K562 (cell line): ENCODE results near the gene EML5. TPM values are rescaled to one million over a fixed set of nuclear protein-coding genes. Genes with fewer than 3 reads are reported as not detected.

Experiments used
- ATAC-seq: fragments of 200-7000 bp; cut with Tn5 transposase; 3 replicates; pipeline ENCODE4 v1.9.1; 2020; ENCODE audit warnings: moderate library complexity
- BruUV-seq: library from RNA; stranded (reverse); fragments of 400-500 nt; replicated peaks from 2 replicates; lab custom pipeline; 2021; lab: Mats Ljungman, UMichigan
- CTCF ChIA-PET: fragments of 300-600 bp; formaldehyde crosslinking; extraction: SDS; loops from one replicate; lab custom pipeline; 2021; ENCODE audit warnings: low intra/inter-chr PET ratio; lab: Yijun Ruan, JAX
- POLR2A ChIA-PET: fragments of 300-600, 350-650 bp; sonication (Branson Sonifier 250); formaldehyde crosslinking; extraction: SDS; loops from one replicate; lab custom pipeline; 2021; ENCODE audit warnings: antibody characterized with exemption, inconsistent platforms; lab: Yijun Ruan, JAX
- DNase-seq, 4 experiments: peaks; one replicate each; pipeline versions ENCODE4 v3.0.0 to v3.0.0-alpha.2; 2011 to 2018; ENCODE audit warnings: low spot score in 3 of 4, mixed read lengths in 3 of 4; ENCODE audit errors: extremely low read depth in 1 of 4
- FAIRE-seq: peaks from 2 replicates; lab custom pipeline; 2011; peaks lifted over from hg19 to GRCh38; lab: Jason Lieb, UNC
- H2AFZ ChIP-seq: 2 replicates; pipeline ENCODE4 v1.6.0; 2011; ENCODE audit warnings: low read depth, low read length, control low read depth, inconsistent platforms
- H3K27ac ChIP-seq: fragments of 200-600 bp; 3 replicates; pipeline ENCODE4 v1.8.0; 2011; ENCODE audit warnings: low read depth, mild to moderate bottlenecking, control low read depth, inconsistent platforms, low read length, moderate library complexity, mixed read lengths; ENCODE audit errors: extremely low read depth
- H3K27me3 ChIP-seq, 2 experiments: fragments of 300-600 bp in 1 of 2; 2 replicates in 1 of 2; 3 replicates in 1 of 2; pipeline versions ENCODE4 v1.6.0 to v1.8.0; 2011; ENCODE audit warnings: inconsistent platforms in 2 of 2, low read length in 2 of 2, mild to moderate bottlenecking in 1 of 2, mixed read lengths in 1 of 2, moderate library complexity in 1 of 2; ENCODE audit not compliant: control insufficient read depth in 2 of 2, insufficient read depth in 2 of 2
- H3K36me3 ChIP-seq: fragments of 300-600 bp; 3 replicates; pipeline ENCODE4 v1.8.0; 2011; ENCODE audit warnings: mild to moderate bottlenecking, low read length, inconsistent platforms; ENCODE audit not compliant: control insufficient read depth, insufficient read depth
- H3K4me1 ChIP-seq, 2 experiments: fragments of 200-600 bp in 1 of 2; replicated peaks in 1 of 2; 2 replicates in 1 of 2; 3 replicates in 1 of 2; pipeline versions ENCODE4 v1.5.1 to v1.8.0; 2011; ENCODE audit warnings: inconsistent platforms in 2 of 2, low read length in 2 of 2, mild to moderate bottlenecking in 1 of 2, mixed read lengths in 1 of 2, moderate library complexity in 1 of 2; ENCODE audit not compliant: control insufficient read depth in 2 of 2, insufficient read depth in 2 of 2
- H3K4me2 ChIP-seq: 2 replicates; pipeline ENCODE4 v1.6.1; 2011; ENCODE audit warnings: low read length, control low read depth, inconsistent platforms, mixed read lengths; ENCODE audit not compliant: insufficient read depth
- H3K4me3 ChIP-seq: fragments of 200-600 bp; sonication (generic), shearing (Covaris generic); 2 replicates; pipeline ENCODE4 v1.5.1; 2016; ENCODE audit warnings: control low read depth, inconsistent platforms
- H3K79me2 ChIP-seq: fragments of 200-600 bp; 3 replicates; pipeline ENCODE4 v1.8.0; 2011; ENCODE audit warnings: low read length, inconsistent platforms; ENCODE audit not compliant: control insufficient read depth, insufficient read depth
- H3K9ac ChIP-seq, 2 experiments: 2 replicates each; pipeline versions ENCODE4 v1.6.0 to v1.6.1; 2011; ENCODE audit warnings: low read depth in 2 of 2, low read length in 2 of 2, control low read depth in 1 of 2, inconsistent platforms in 1 of 2, mild to moderate bottlenecking in 1 of 2, mixed read lengths in 1 of 2; ENCODE audit not compliant: insufficient read depth in 1 of 2
- H3K9me1 ChIP-seq: one replicate; pipeline ENCODE4 v1.6.0; 2011; ENCODE audit warnings: inconsistent platforms, mild to moderate bottlenecking, low read length, moderate library complexity; ENCODE audit not compliant: control insufficient read depth, insufficient read depth
- H3K9me3 ChIP-seq: replicated peaks from 2 replicates; pipeline ENCODE4 v1.5.1; 2011; ENCODE audit warnings: low read depth, low read length, inconsistent platforms; ENCODE audit not compliant: control insufficient read depth, insufficient read depth
- H4K20me1 ChIP-seq: replicated peaks from 2 replicates; pipeline ENCODE4 v1.6.1; 2011; ENCODE audit warnings: low read length, inconsistent platforms, mixed read lengths; ENCODE audit not compliant: control insufficient read depth, insufficient read depth
- ARHGAP35 ChIP-seq: fragments of 450-650 bp; IDR thresholded peaks from 2 replicates; pipeline ENCODE4 v1.6.1; 2018; ENCODE audit not compliant: partially characterized antibody
- CXXC5 ChIP-seq: fragments of 250-450 bp; sonication (Bioruptor Pico); IDR thresholded peaks from 2 replicates; pipeline ENCODE4 v1.8.0; 2022; ENCODE audit warnings: inconsistent platforms, mild to moderate bottlenecking, moderate library complexity
- DIDO1 ChIP-seq: fragments of 450-650 bp; IDR thresholded peaks from 2 replicates; pipeline ENCODE4 v1.6.1; 2016; ENCODE audit warnings: low read depth, missing biosample characterization, missing genetic modification characterization
- DNMT1 ChIP-seq: fragments of 450-650 bp; IDR thresholded peaks from 2 replicates; pipeline ENCODE4 v1.6.1; 2016; ENCODE audit warnings: antibody characterized with exemption, mild to moderate bottlenecking
- EP400 ChIP-seq: fragments of 450-650 bp; IDR thresholded peaks from 2 replicates; pipeline ENCODE4 v1.6.1; 2017; ENCODE audit warnings: antibody characterized with exemption, mild to moderate bottlenecking, moderate library complexity
- FUS ChIP-seq: fragments of 200-400 bp; formaldehyde crosslinking; optimal IDR thresholded peaks from 2 replicates; pipeline ENCODE3; 2017; ENCODE audit warnings: low read depth, low read length
- KLF16 ChIP-seq: IDR thresholded peaks from 2 replicates; pipeline ENCODE4 v1.6.1; 2016; ENCODE audit warnings: antibody characterized with exemption
- L3MBTL2 ChIP-seq: fragments of 450-650 bp; IDR thresholded peaks from 2 replicates; pipeline ENCODE4 v1.6.1; 2016; ENCODE audit warnings: mild to moderate bottlenecking, moderate library complexity
- MYNN ChIP-seq, 2 experiments: sonication (generic); formaldehyde crosslinking in 1 of 2; IDR thresholded peaks; 2 replicates each; pipeline versions ENCODE4 v1.5.0 to v1.6.1; 2016 to 2020; ENCODE audit warnings: antibody characterized with exemption in 1 of 2, missing genetic modification reagents in 1 of 2
- NCOA1 ChIP-seq: fragments of 450-650 bp; IDR thresholded peaks from 2 replicates; pipeline ENCODE4 v1.6.1; 2016; ENCODE audit warnings: low read depth
- NKRF ChIP-seq: fragments of 450-650 bp; IDR thresholded peaks from 2 replicates; pipeline ENCODE4 v1.6.1; 2016; ENCODE audit warnings: borderline replicate concordance
- NONO ChIP-seq, 2 experiments: fragments of 200-400 bp in 1 of 2; fragments of 450-650 bp in 1 of 2; formaldehyde crosslinking in 1 of 2; IDR thresholded peaks; 2 replicates each; pipeline ENCODE4 v1.6.1; 2017; ENCODE audit warnings: low read depth in 2 of 2, mild to moderate bottlenecking in 2 of 2, moderate library complexity in 2 of 2, low read length in 1 of 2
- RB1 ChIP-seq: fragments of 450-650 bp; IDR thresholded peaks from 2 replicates; pipeline ENCODE4 v1.6.1; 2017; ENCODE audit warnings: low read depth, mild to moderate bottlenecking
- RBBP5 ChIP-seq: fragments of 200-600 bp; sonication (generic); IDR thresholded peaks from 2 replicates; pipeline ENCODE4 v1.6.1; 2012; ENCODE audit warnings: borderline replicate concordance, mild to moderate bottlenecking, low read length, control low read depth, inconsistent platforms; ENCODE audit not compliant: insufficient read depth, poor library complexity, severe bottlenecking
- SREBF1 ChIP-seq: fragments of 150-350 bp; IDR thresholded peaks from 2 replicates; pipeline ENCODE4 v1.6.1; 2014; ENCODE audit warnings: antibody characterized with exemption, low read depth, low read length, borderline replicate concordance
- SUPT5H ChIP-seq: fragments of 450-650 bp; IDR thresholded peaks from 2 replicates; pipeline ENCODE4 v1.6.1; 2016
- TCF7L2 ChIP-seq: fragments of 150-350 bp; IDR thresholded peaks from 2 replicates; pipeline ENCODE4 v1.6.1; 2016; ENCODE audit warnings: low read depth, mild to moderate bottlenecking, low read length, moderate library complexity
- ZBTB12 ChIP-seq: fragments of 250-450 bp; sonication (Bioruptor Pico); IDR thresholded peaks from 2 replicates; pipeline ENCODE4 v1.4.0; 2020
- ZNF133 ChIP-seq: fragments of 250-450 bp; sonication (Bioruptor Pico); IDR thresholded peaks from 2 replicates; pipeline ENCODE4 v1.4.0; 2020; ENCODE audit warnings: mild to moderate bottlenecking
- ZNF764 ChIP-seq: fragments of 250-450 bp; sonication (Bioruptor Pico); IDR thresholded peaks from 2 replicates; pipeline ENCODE4 v1.4.0; 2020; ENCODE audit warnings: low read depth, mild to moderate bottlenecking, moderate library complexity
- WGBS: fragments of 100-300 bp; shearing (Covaris generic); methylation state at CpG from one replicate; pipeline ENCODE4 v1.1.6; 2016; ENCODE audit warnings: low coverage, mixed read lengths; ENCODE audit not compliant: insufficient coverage; ENCODE audit errors: missing lambda C conversion rate; 5-methylcytosine and 5-hydroxymethylcytosine counted together
- in situ Hi-C: fragments of 300-500 bp; cut with MboI; formaldehyde crosslinking; loops from 4 replicates; pipeline ENCODE4 v1.15.0; 2018; ENCODE audit warnings: inconsistent platforms, mixed read lengths
- intact Hi-C: fragments of 100-400 bp; cut with micrococcal nuclease; formaldehyde crosslinking; loops from 2 replicates; pipeline ENCODE4 v1.14.2; 2022
- polyA plus RNA-seq, 8 experiments: library from polyadenylated mRNA; depleted of rRNA in 4 of 8; stranded (reverse) in 5 of 8; unstranded in 3 of 8; fragments of >200 nt; fragmentation: Nextera tagmentation in 2 of 8; fragmentation: Illumina TruSeq in 1 of 8; extraction: Ambion mirVana in 2 of 8; extraction: Trizol in 1 of 8; gene quantifications; 2 replicates each; pipeline versions ENCODE4 v1.2.1 to v1.2.3, GENCODE V29; 2011 to 2014; ENCODE audit warnings: inconsistent platforms in 1 of 8, missing spikeins in 1 of 8
- total RNA-seq, 7 experiments: library from RNA; depleted of rRNA in 6 of 7; stranded (reverse); fragments of >200 nt in 6 of 7; fragmentation: Illumina TruSeq in 2 of 7; extraction: Trizol in 2 of 7; gene quantifications; 2 replicates each; pipeline versions ENCODE4 v1.2.1 to v1.2.3, GENCODE V29; 2011 to 2021; ENCODE audit warnings: low replicate concordance in 1 of 7

EML5 gene
- total and polyA plus RNA-seq, 9 of the 15 experiments (the other 6 are each of a cell fraction or from before 2014, with no cell fraction given): 0.06 to 0.34 (median 0.22) TPM

- peak; percentile 86 to 88 (median 87) for DNase-seq
- no peak for TF ChIP-seq ZBTB12 (CRISPR knock-in tag)
- TF ChIP-seq ZNF133 (CRISPR knock-in tag): no peak
- TF ChIP-seq SUPT5H: peak; percentile 79
- no peak for TF ChIP-seq ZNF764 (CRISPR knock-in tag)
- no peak for TF ChIP-seq MYNN (IDR thresholded peaks at IDR 0.05)
- TF ChIP-seq MYNN (CRISPR knock-in tag; IDR thresholded peaks at IDR 0.05): no peak
- peak; percentile 77 for TF ChIP-seq RBBP5
- TF ChIP-seq EP400: peak; percentile 61; the same call in 1 of the 2 replicates
- TF ChIP-seq RB1: 0 out of 2 replicates have a peak, but pooled peaks have one; percentile 19
- TF ChIP-seq CXXC5 (CRISPR knock-in tag): peak; percentile 79
- no peak for TF ChIP-seq FUS
- no peak for TF ChIP-seq ARHGAP35
- TF ChIP-seq DNMT1: no peak
- TF ChIP-seq TCF7L2: no peak
- TF ChIP-seq NKRF: no peak; the same call in 1 of the 2 replicates
- no peak for TF ChIP-seq SREBF1
- peak in 1 of 2 experiments; percentile 49; a peak in 1 of 4 replicates for TF ChIP-seq NONO (IDR thresholded peaks at IDR 0.05; ENCODE audit: low read depth in 2 of 2, low read length in 1 of 2)
- TF ChIP-seq NCOA1: no peak
- no peak for TF ChIP-seq DIDO1 (tag)
- peak; percentile 51 for TF ChIP-seq L3MBTL2
- TF ChIP-seq KLF16: no peak
These were observed 229.7 kb downstream of the EML5 start, which contains the start of gene ZC3H14 for GRCh38 chr14:88562831-88563686. Gene ZC3H14 (plus strand): TSS chr14:88563037. CDS start chr14:88563134, 97 bp downstream.

More at GRCh38 chr14:88562831-88563686, 229.7 kb downstream of the EML5 start, which contains the start of gene ZC3H14:
- peak within 1 kb of the TSS; percentile 90 for H3K4me3 ChIP-seq
- H3K4me2 ChIP-seq: peak within 1 kb of the TSS; percentile 79
- peaks cover 22% of the 10 kb centered on the region for H3K36me3 ChIP-seq
- CTCF ChIA-PET: no interaction called here
- H3K27me3 ChIP-seq: no peaks in the 10 kb centered on the region
- peaks cover 25% of the 10 kb centered on the region for H3K79me2 ChIP-seq
- no peaks in the 10 kb centered on the region for H4K20me1 ChIP-seq
- TSS peak; percentile 71 for BruUV-seq
- intact Hi-C loops: loop anchor here (5.0 kb wide), 3 partner anchors 376 to 541 kb away; no protein-coding TSS in a partner anchor
- FAIRE-seq: peak; percentile 87
- H2AFZ ChIP-seq: peak within 1 kb of the TSS; percentile 93
- no peaks in the 10 kb centered on the region for H3K9me3 ChIP-seq
- 1% methylated on average over 31 of the region's 99 CpGs for WGBS
- peak within 1 kb of the TSS; percentile 87 for H3K27ac ChIP-seq
- H3K4me1 ChIP-seq: peaks cover 0 to 6% of the 10 kb centered on the region in 2 experiments; a peak in 4 of 5 replicates
- ATAC-seq: peak; percentile 96
- in situ Hi-C loops: loop anchor here (25.0 kb wide), 1 partner anchor 576 kb away; the partner anchor contains the start of gene GALC
- peak within 1 kb of the TSS; percentile 84 to 95 for H3K9ac ChIP-seq
- POLR2A ChIA-PET: interaction anchor here (0.5 to 0.6 kb wide), 2 partner anchors 99 to 402 kb away, joined by 3 read pairs; no protein-coding TSS in a partner anchor
- H3K9me1 ChIP-seq: no peaks in the 10 kb centered on the region
